GM12878 (cell line): ENCODE data around the gene GPBP1. TPM values are rescaled to one million over a fixed set of nuclear protein-coding genes. Genes with fewer than 3 reads are reported as not detected.

Source experiments
- ATAC-seq: fragments of 200-7000 bp; cut with Tn5 transposase; 3 replicates; pipeline ENCODE4 v1.9.1; 2020; ENCODE audit warnings: mild to moderate bottlenecking, moderate library complexity
- BruUV-seq: library from RNA; stranded (reverse); fragments of 400-500 nt; replicated peaks from 2 replicates; lab custom pipeline; 2021; lab: Mats Ljungman, UMichigan
- CTCF ChIA-PET: fragments of 300-600 bp; sonication (Branson Sonifier 250); formaldehyde crosslinking; extraction: SDS; loops from one replicate; lab custom pipeline; 2021; ENCODE audit warnings: inconsistent platforms; lab: Yijun Ruan, JAX
- POLR2A ChIA-PET: fragments of 350-600 bp; formaldehyde crosslinking; extraction: SDS; loops from one replicate; lab custom pipeline; 2021; ENCODE audit warnings: inconsistent platforms; lab: Charles Lee
- RAD21 ChIA-PET: fragments of 300-600 bp; sonication (Branson Sonifier 250); formaldehyde crosslinking; loops from one replicate; lab custom pipeline; 2023; ENCODE audit warnings: antibody characterized with exemption; ENCODE audit not compliant: unreplicated experiment; lab: Charles Lee
- SMC1A ChIA-PET: fragments of 300-600 bp; sonication (Branson Sonifier 250); formaldehyde crosslinking; loops from one replicate; lab custom pipeline; 2023; ENCODE audit not compliant: unreplicated experiment, uncharacterized antibody; lab: Charles Lee
- DNase-seq: peaks from one replicate; pipeline ENCODE4 v3.0.0-alpha.2; 2011; ENCODE audit warnings: low read depth, low spot score
- FAIRE-seq: peaks from 3 replicates; lab custom pipeline; 2011; peaks lifted over from hg19 to GRCh38; lab: Jason Lieb, UNC
- H2AFZ ChIP-seq: 2 replicates; pipeline ENCODE4 v1.6.0; 2011; ENCODE audit warnings: low read depth, low read length, control low read depth; ENCODE audit not compliant: control insufficient read depth
- H3K27ac ChIP-seq: 2 replicates; pipeline ENCODE4 v1.5.1; 2011; ENCODE audit warnings: control low read depth; ENCODE audit not compliant: control insufficient read depth, insufficient read depth
- H3K27me3 ChIP-seq, 2 experiments: replicated peaks in 1 of 2; 2 replicates each; pipeline versions ENCODE4 v1.6.0 to v1.6.1; 2011; ENCODE audit warnings: low read length in 1 of 2; ENCODE audit not compliant: control insufficient read depth in 2 of 2, insufficient read depth in 2 of 2
- H3K36me3 ChIP-seq, 2 experiments: 2 replicates each; pipeline ENCODE4 v1.5.1; 2011; ENCODE audit warnings: low read length in 1 of 2; ENCODE audit not compliant: control insufficient read depth in 2 of 2, insufficient read depth in 2 of 2
- H3K4me1 ChIP-seq: 2 replicates; pipeline ENCODE4 v1.6.1; 2011; ENCODE audit warnings: mild to moderate bottlenecking, low read length, moderate library complexity, mixed read lengths; ENCODE audit not compliant: control insufficient read depth, insufficient read depth
- H3K4me2 ChIP-seq: 2 replicates; pipeline ENCODE4 v1.6.0; 2011; ENCODE audit warnings: control low read depth; ENCODE audit not compliant: control insufficient read depth, insufficient read depth
- H3K4me3 ChIP-seq: fragments of 200-600 bp; sonication (generic); 2 replicates; pipeline ENCODE4 v1.5.1; 2016
- H3K79me2 ChIP-seq: 2 replicates; pipeline ENCODE4 v1.6.0; 2011; ENCODE audit warnings: low read length; ENCODE audit not compliant: control insufficient read depth, insufficient read depth
- H3K9ac ChIP-seq: 2 replicates; pipeline ENCODE4 v1.8.0; 2011; ENCODE audit warnings: low read length, control low read depth, mixed read lengths; ENCODE audit not compliant: control insufficient read depth, insufficient read depth
- H3K9me3 ChIP-seq: replicated peaks from 3 replicates; pipeline ENCODE4 v1.5.1; 2011; ENCODE audit warnings: mild to moderate bottlenecking, low read length; ENCODE audit not compliant: control insufficient read depth, insufficient read depth
- H4K20me1 ChIP-seq: 2 replicates; pipeline ENCODE4 v1.6.0; 2011; ENCODE audit not compliant: control insufficient read depth, insufficient read depth
- JUNB ChIP-seq: IDR thresholded peaks from 2 replicates; pipeline ENCODE4 v1.6.1; 2016; ENCODE audit warnings: antibody characterized with exemption, mild to moderate bottlenecking
- JUND ChIP-seq: IDR thresholded peaks from 2 replicates; pipeline ENCODE4 v1.6.1; 2012; ENCODE audit warnings: low read depth, mild to moderate bottlenecking, low read length, improper control_type of control experiment, moderate library complexity
- MEF2A ChIP-seq: IDR thresholded peaks from 2 replicates; pipeline ENCODE4 v1.6.1; 2011; ENCODE audit warnings: low read depth, mild to moderate bottlenecking, low read length, moderate library complexity; ENCODE audit not compliant: insufficient read depth
- MYB ChIP-seq: fragments of 150-350 bp; IDR thresholded peaks from 2 replicates; pipeline ENCODE4 v1.6.1; 2014; ENCODE audit warnings: mild to moderate bottlenecking, low read depth, low read length, borderline replicate concordance
- POLR2A ChIP-seq: IDR thresholded peaks from 2 replicates; pipeline ENCODE4 v1.6.1; 2011; ENCODE audit warnings: low read depth, mild to moderate bottlenecking, low read length
- TCF12 ChIP-seq: IDR thresholded peaks from 2 replicates; pipeline ENCODE4 v1.6.1; 2011; ENCODE audit warnings: low read depth, mild to moderate bottlenecking, low read length
- TCF3 ChIP-seq: IDR thresholded peaks from 2 replicates; pipeline ENCODE4 v1.6.1; 2012; ENCODE audit warnings: low read depth, mild to moderate bottlenecking, low read length, borderline replicate concordance; ENCODE audit not compliant: insufficient read depth
- WGBS: methylation state at CpG from one replicate; pipeline ENCODE4 v1.1.6; 2016; ENCODE audit warnings: low lambda C conversion rate; ENCODE audit not compliant: insufficient replicate concordance, insufficient coverage; ENCODE audit errors: missing lambda C conversion rate; 5-methylcytosine and 5-hydroxymethylcytosine counted together
- in situ Hi-C: fragments of 300-500 bp; cut with MboI; formaldehyde crosslinking; loops from 9 replicates; pipeline ENCODE4 v1.14.3; 2018; ENCODE audit warnings: mixed read lengths
- intact Hi-C: fragments of 100-400 bp; cut with micrococcal nuclease; formaldehyde crosslinking; loops from one replicate; pipeline ENCODE4 v1.14.2; 2022; ENCODE audit not compliant: unreplicated experiment
- polyA plus RNA-seq, 11 experiments: library from polyadenylated mRNA; depleted of rRNA in 4 of 11; unstranded in 6 of 11; stranded (reverse) in 5 of 11; fragments of >200 nt; fragmentation: Nextera tagmentation in 4 of 11; fragmentation: Illumina TruSeq in 1 of 11; extraction: Ambion mirVana in 4 of 11; extraction: Trizol in 1 of 11; gene quantifications; 1 replicate in 1 of 11; 2 replicates in 10 of 11; pipeline versions ENCODE4 v1.2.1 to v1.2.3, GENCODE V29; 2011 to 2016; ENCODE audit warnings: inconsistent platforms in 2 of 11, missing spikeins in 2 of 11, low read depth in 1 of 11
- total RNA-seq, 4 experiments: library from RNA; depleted of rRNA in 3 of 4; stranded (reverse); fragments of >200 nt in 3 of 4; fragmentation: Illumina TruSeq in 1 of 4; extraction: Trizol in 1 of 4; gene quantifications; 2 replicates each; pipeline versions ENCODE4 v1.2.1 to v1.2.3, GENCODE V29; 2013 to 2021
- TF ChIP-seq, protein P1 (sequence below): IDR thresholded peaks from 2 replicates; pipeline ENCODE4 v1.6.1; 2011; ENCODE audit warnings: borderline replicate concordance, low read depth, mild to moderate bottlenecking, moderate library complexity, low read length; ENCODE audit not compliant: insufficient read depth, poor library complexity, severe bottlenecking
- TF ChIP-seq, protein P2 (sequence below): fragments of 450-650 bp; formaldehyde crosslinking; IDR thresholded peaks from 2 replicates; pipeline ENCODE4 v1.4.0; 2022; ENCODE audit warnings: mild to moderate bottlenecking, moderate library complexity

Gene GPBP1
- total and polyA plus RNA-seq, 10 of the 15 experiments (the other 5 are each of a cell fraction or from before 2014, with no cell fraction given): 27.0 to 96.2 (median 55.4) TPM

DNA sequence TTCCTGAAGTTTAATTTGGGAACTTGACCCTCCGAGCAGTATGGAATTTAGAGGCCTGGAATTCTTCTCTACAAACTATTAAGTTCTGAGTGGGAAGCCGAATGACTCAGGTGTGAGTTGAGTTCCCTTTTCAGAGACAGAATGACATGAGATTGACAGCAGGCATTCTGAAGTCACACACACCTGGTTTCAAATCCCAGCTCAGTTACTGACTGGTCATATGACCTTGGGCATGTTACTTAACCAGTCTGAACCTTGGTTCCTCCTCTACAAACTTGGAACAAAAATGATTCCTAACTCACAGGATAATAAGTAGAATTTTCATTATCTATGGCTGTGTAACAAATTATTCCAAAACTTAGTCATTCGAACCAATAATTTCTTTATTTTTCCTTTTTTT, 45.5 kb upstream of the GPBP1 start (continued):
- TF ChIP-seq, protein P1, sequence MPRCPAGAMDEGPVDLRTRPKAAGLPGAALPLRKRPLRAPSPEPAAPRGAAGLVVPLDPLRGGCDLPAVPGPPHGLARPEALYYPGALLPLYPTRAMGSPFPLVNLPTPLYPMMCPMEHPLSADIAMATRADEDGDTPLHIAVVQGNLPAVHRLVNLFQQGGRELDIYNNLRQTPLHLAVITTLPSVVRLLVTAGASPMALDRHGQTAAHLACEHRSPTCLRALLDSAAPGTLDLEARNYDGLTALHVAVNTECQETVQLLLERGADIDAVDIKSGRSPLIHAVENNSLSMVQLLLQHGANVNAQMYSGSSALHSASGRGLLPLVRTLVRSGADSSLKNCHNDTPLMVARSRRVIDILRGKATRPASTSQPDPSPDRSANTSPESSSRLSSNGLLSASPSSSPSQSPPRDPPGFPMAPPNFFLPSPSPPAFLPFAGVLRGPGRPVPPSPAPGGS: no peak
- TF ChIP-seq TCF3 (no peak), MYB (no peak)

DNA sequence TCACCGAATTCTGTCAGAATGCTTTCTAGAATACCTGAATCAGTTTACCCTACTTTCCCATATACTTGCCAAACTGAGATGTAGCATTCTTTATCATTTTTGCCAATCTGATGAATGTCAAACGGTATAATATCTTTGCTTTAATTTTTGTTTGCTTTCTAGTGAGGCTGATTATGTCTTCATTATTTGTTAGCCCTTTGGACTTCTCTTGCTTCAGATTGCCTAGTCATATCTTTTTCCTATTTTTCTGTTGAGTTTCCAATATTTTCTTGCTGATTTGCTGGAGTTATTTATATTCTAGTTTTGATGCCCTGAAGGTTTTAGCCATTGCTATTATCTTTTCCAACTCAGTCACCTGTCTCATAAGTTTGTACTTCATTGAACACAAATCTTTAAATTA, 40.3 kb upstream of the GPBP1 start:
- BruUV-seq: no TSS peak
- ChIA-PET CTCF (no interaction called here), POLR2A (no interaction called here), SMC1A (no interaction called here), RAD21 (no interaction called here)
- Histone ChIP-seq H3K27me3 (no peaks in the 10 kb centered on the region; a peak in 1 of 4 replicates), H3K27ac (no peak overlapping the region), H3K79me2 (no peaks in the 10 kb centered on the region), H4K20me1 (no peaks in the 10 kb centered on the region), H3K4me3 (no peak overlapping the region), H3K4me1 (no peaks in the 10 kb centered on the region), H3K9me3 (no peaks in the 10 kb centered on the region), H3K4me2 (no peak overlapping the region), H2AFZ (no peak overlapping the region), H3K36me3 (no peaks in the 10 kb centered on the region), H3K9ac (no peak overlapping the region)
- TF ChIP-seq MEF2A (no peak), JUNB (no peak), TCF12 (no peak), POLR2A (no peak), JUND (no peak)
- TF ChIP-seq, protein P2, sequence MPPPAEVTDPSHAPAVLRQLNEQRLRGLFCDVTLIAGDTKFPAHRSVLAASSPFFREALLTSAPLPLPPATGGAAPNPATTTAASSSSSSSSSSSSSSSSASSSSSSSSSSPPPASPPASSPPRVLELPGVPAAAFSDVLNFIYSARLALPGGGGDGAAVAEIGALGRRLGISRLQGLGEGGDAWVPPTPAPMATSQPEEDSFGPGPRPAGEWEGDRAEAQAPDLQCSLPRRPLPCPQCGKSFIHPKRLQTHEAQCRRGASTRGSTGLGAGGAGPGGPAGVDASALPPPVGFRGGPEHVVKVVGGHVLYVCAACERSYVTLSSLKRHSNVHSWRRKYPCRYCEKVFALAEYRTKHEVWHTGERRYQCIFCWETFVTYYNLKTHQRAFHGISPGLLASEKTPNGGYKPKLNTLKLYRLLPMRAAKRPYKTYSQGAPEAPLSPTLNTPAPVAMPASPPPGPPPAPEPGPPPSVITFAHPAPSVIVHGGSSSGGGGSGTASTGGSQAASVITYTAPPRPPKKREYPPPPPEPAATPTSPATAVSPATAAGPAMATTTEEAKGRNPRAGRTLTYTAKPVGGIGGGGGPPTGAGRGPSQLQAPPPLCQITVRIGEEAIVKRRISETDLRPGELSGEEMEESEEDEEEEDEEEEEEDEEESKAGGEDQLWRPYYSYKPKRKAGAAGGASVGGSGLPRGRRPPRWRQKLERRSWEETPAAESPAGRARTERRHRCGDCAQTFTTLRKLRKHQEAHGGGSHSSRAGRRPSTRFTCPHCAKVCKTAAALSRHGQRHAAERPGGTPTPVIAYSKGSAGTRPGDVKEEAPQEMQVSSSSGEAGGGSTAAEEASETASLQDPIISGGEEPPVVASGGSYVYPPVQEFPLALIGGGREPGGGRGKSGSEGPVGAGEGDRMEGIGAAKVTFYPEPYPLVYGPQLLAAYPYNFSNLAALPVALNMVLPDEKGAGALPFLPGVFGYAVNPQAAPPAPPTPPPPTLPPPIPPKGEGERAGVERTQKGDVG (CRISPR knock-in tag): no peak
- DNase-seq (no peak), FAIRE-seq (no peak), ATAC-seq (no peak)
- in situ Hi-C loops (no loop called here), intact Hi-C loops (no loop called here)
- WGBS: 52% methylated on average over 2 of the region's 2 CpGs
